SK-N-SH (cell line): ENCODE results near the gene GDA. TPM values are rescaled to one million over a fixed set of nuclear protein-coding genes. Genes with fewer than 3 reads are reported as not detected.

Experiments used
- CTCF ChIA-PET: fragments of 300-600, 350-600 bp; formaldehyde crosslinking; extraction: SDS; loops from one replicate; lab custom pipeline; 2021; lab: Yijun Ruan, JAX
- POLR2A ChIA-PET: fragments of 350-600 bp; sonication (Branson Sonifier 250); formaldehyde crosslinking; extraction: SDS; loops from one replicate; lab custom pipeline; 2020; ENCODE audit warnings: antibody characterized with exemption, inconsistent platforms; lab: Yijun Ruan, JAX
- DNase-seq: peaks from one replicate; pipeline ENCODE4 v3.0.0; 2012
- H2AFZ ChIP-seq: fragments of 200-600 bp; sonication (generic); 2 replicates; pipeline ENCODE4 v1.8.1; 2016; ENCODE audit warnings: antibody characterized with exemption, mild to moderate bottlenecking, low read depth
- H3F3A ChIP-seq: fragments of 200-600 bp; sonication (generic); replicated peaks from 2 replicates; pipeline ENCODE3; 2016; ENCODE audit warnings: antibody characterized with exemption, mild to moderate bottlenecking; ENCODE audit not compliant: insufficient read depth
- H3K27ac ChIP-seq, 2 experiments: fragments of 200-500 bp in 1 of 2; fragments of 200-600 bp in 1 of 2; sonication (Bioruptor generic) in 1 of 2; sonication (generic), shearing (Covaris generic) in 1 of 2; 2 replicates each; pipeline versions ENCODE4 v1.5.1 to v1.6.1; 2014 to 2016; ENCODE audit warnings: low read depth in 2 of 2, inconsistent platforms in 1 of 2, low read length in 1 of 2, mild to moderate bottlenecking in 1 of 2, mixed read lengths in 1 of 2
- H3K27me3 ChIP-seq: fragments of 200-600 bp; sonication (generic), shearing (Covaris generic); 2 replicates; pipeline ENCODE4 v1.6.1; 2016; ENCODE audit warnings: mixed run types; ENCODE audit not compliant: insufficient read depth
- H3K36me3 ChIP-seq, 2 experiments: fragments of 200-500 bp in 1 of 2; fragments of 200-600 bp in 1 of 2; sonication (Bioruptor generic) in 1 of 2; sonication (generic) in 1 of 2; replicated peaks in 1 of 2; 2 replicates each; pipeline versions ENCODE3 to v1.5.1; 2014 to 2016; ENCODE audit warnings: low read length in 1 of 2, mild to moderate bottlenecking in 1 of 2; ENCODE audit not compliant: insufficient read depth in 2 of 2, control insufficient read depth in 1 of 2
- H3K4me1 ChIP-seq, 2 experiments: fragments of 200-500 bp in 1 of 2; fragments of 200-600 bp in 1 of 2; sonication (Bioruptor generic) in 1 of 2; sonication (generic), shearing (Covaris generic) in 1 of 2; 2 replicates each; pipeline versions ENCODE4 v1.5.1 to v1.6.1; 2014 to 2016; ENCODE audit warnings: low read depth in 1 of 2, low read length in 1 of 2, mixed run types in 1 of 2; ENCODE audit not compliant: insufficient read depth in 2 of 2, control insufficient read depth in 1 of 2
- H3K4me2 ChIP-seq: fragments of 200-600 bp; sonication (generic), shearing (Covaris generic); 2 replicates; pipeline ENCODE4 v1.6.1; 2017; ENCODE audit warnings: mixed run types
- H3K4me3 ChIP-seq, 2 experiments: fragments of 200-500 bp in 1 of 2; fragments of 200-600 bp in 1 of 2; sonication (Bioruptor generic) in 1 of 2; sonication (generic), shearing (Covaris generic) in 1 of 2; 2 replicates each; pipeline versions ENCODE4 v1.5.1 to v1.8.1; 2014 to 2016; ENCODE audit warnings: low read depth in 2 of 2, inconsistent platforms in 1 of 2, low read length in 1 of 2, mild to moderate bottlenecking in 1 of 2, mixed read lengths in 1 of 2, moderate library complexity in 1 of 2
- H3K79me2 ChIP-seq: fragments of 200-600 bp; sonication (generic); 2 replicates; pipeline ENCODE4 v1.8.1; 2017; ENCODE audit warnings: mild to moderate bottlenecking; ENCODE audit not compliant: insufficient read depth
- H3K9ac ChIP-seq: fragments of 200-600 bp; sonication (generic); 2 replicates; pipeline ENCODE4 v1.6.1; 2017; ENCODE audit warnings: mixed run types
- H3K9me2 ChIP-seq: fragments of 200-600 bp; sonication (generic); 2 replicates; pipeline ENCODE4 v1.6.1; 2017; ENCODE audit warnings: mixed run types
- H3K9me3 ChIP-seq: fragments of 200-600 bp; sonication (generic); 2 replicates; pipeline ENCODE4 v1.6.1; 2017; ENCODE audit warnings: mixed run types, mild to moderate bottlenecking, moderate library complexity
- H4K20me1 ChIP-seq: fragments of 200-600 bp; sonication (generic); 2 replicates; pipeline ENCODE4 v1.6.1; 2017; ENCODE audit warnings: mild to moderate bottlenecking, mixed run types; ENCODE audit not compliant: insufficient read depth
- ELF1 ChIP-seq: IDR thresholded peaks from 2 replicates; pipeline ENCODE4 v1.4.0; 2012
- FOSL2 ChIP-seq: IDR thresholded peaks from 2 replicates; pipeline ENCODE4 v1.4.0; 2012; ENCODE audit warnings: low read depth, mild to moderate bottlenecking, moderate library complexity, borderline replicate concordance
- FOXJ3 ChIP-seq: sonication (generic); formaldehyde crosslinking; IDR thresholded peaks from 2 replicates; pipeline ENCODE4 v1.5.1; 2020; ENCODE audit warnings: mild to moderate bottlenecking, missing genetic modification reagents
- FOXM1 ChIP-seq: IDR thresholded peaks from 2 replicates; pipeline ENCODE4 v1.4.0; 2012; ENCODE audit warnings: low read depth, mild to moderate bottlenecking
- GABPA ChIP-seq: IDR thresholded peaks from 2 replicates; pipeline ENCODE4 v1.4.0; 2012; ENCODE audit warnings: low read depth, mild to moderate bottlenecking
- MXI1 ChIP-seq: IDR thresholded peaks from 2 replicates; pipeline ENCODE4 v1.6.1; 2012; ENCODE audit warnings: mild to moderate bottlenecking, low read depth, low read length, improper control_type of control experiment
- NFIC ChIP-seq: IDR thresholded peaks from 2 replicates; pipeline ENCODE4 v1.4.0; 2012; ENCODE audit warnings: borderline replicate concordance
- NRF1 ChIP-seq: IDR thresholded peaks from 2 replicates; pipeline ENCODE4 v1.6.1; 2012; ENCODE audit warnings: low read depth, mild to moderate bottlenecking, low read length
- PBX3 ChIP-seq: IDR thresholded peaks from 2 replicates; pipeline ENCODE4; 2012
- REST ChIP-seq: IDR thresholded peaks from 2 replicates; pipeline ENCODE4 v1.6.1; 2012; ENCODE audit warnings: mild to moderate bottlenecking, low read depth, low read length, moderate library complexity
- RXRA ChIP-seq: IDR thresholded peaks from 2 replicates; pipeline ENCODE4 v1.4.0; 2012; ENCODE audit warnings: low read depth, mild to moderate bottlenecking, borderline replicate concordance
- SMC3 ChIP-seq: IDR thresholded peaks from 2 replicates; pipeline ENCODE4 v1.6.1; 2012; ENCODE audit warnings: low read depth, low read length, improper control_type of control experiment
- TAF1 ChIP-seq: IDR thresholded peaks from 2 replicates; pipeline ENCODE4 v1.6.1; 2012; ENCODE audit warnings: low read depth, mild to moderate bottlenecking, low read length, moderate library complexity, borderline replicate concordance
- WGBS: methylation state at CpG from one replicate; pipeline ENCODE4 v1.1.6; 2017; ENCODE audit warnings: low lambda C conversion rate; 5-methylcytosine and 5-hydroxymethylcytosine counted together
- polyA plus RNA-seq, 3 experiments: library from polyadenylated mRNA; depleted of rRNA; stranded (reverse); fragments of >200 nt; gene quantifications; 2 replicates each; pipeline ENCODE4 v1.2.3, GENCODE V29; 2012
- TF ChIP-seq, protein P1 (sequence below): IDR thresholded peaks from 2 replicates; pipeline ENCODE4 v1.4.0; 2012; ENCODE audit warnings: low read depth, borderline replicate concordance
- TF ChIP-seq, protein P2 (sequence below): IDR thresholded peaks from 2 replicates; pipeline ENCODE4 v1.4.0; 2012; ENCODE audit warnings: low read depth, borderline replicate concordance
- TF ChIP-seq, protein P3 (sequence below): fragments of 200-600 bp; sonication (generic); IDR thresholded peaks from 2 replicates; pipeline ENCODE4 v1.6.1; 2017; ENCODE audit warnings: antibody characterized with exemption, mild to moderate bottlenecking, moderate library complexity

The GDA gene
- polyA plus RNA-seq, 1 of the 3 experiments (the other 2 are of a cell fraction) = not detected

GRCh38 chr9:72213906-72214305, 64.7 kb downstream of the GDA start:
- Histone ChIP-seq H3F3A (no peaks in the 10 kb centered on the region), H3K4me2 (no peak overlapping the region), H3K9me2 (no peaks in the 10 kb centered on the region), H3K4me1 (no peaks in the 10 kb centered on the region), H3K27me3 (peaks cover 6% of the 10 kb centered on the region), H3K4me3 (no peak overlapping the region), H2AFZ (no peak overlapping the region), H3K36me3 (no peaks in the 10 kb centered on the region), H3K9ac (no peak overlapping the region), H3K9me3 (no peaks in the 10 kb centered on the region), H4K20me1 (no peaks in the 10 kb centered on the region), H3K79me2 (no peaks in the 10 kb centered on the region), H3K27ac (no peak overlapping the region)
- WGBS = 5% methylated on average over 4 of the region's 4 CpGs
- no peak for DNase-seq
- ChIA-PET POLR2A (no interaction called here), CTCF (no interaction called here)
- TF ChIP-seq FOXJ3 (CRISPR knock-in tag) (no peak), NFIC (no peak), PBX3 (no peak), FOSL2 (no peak), ELF1 (no peak), GABPA (no peak), NRF1 (no peak)
- TF ChIP-seq, protein P1, sequence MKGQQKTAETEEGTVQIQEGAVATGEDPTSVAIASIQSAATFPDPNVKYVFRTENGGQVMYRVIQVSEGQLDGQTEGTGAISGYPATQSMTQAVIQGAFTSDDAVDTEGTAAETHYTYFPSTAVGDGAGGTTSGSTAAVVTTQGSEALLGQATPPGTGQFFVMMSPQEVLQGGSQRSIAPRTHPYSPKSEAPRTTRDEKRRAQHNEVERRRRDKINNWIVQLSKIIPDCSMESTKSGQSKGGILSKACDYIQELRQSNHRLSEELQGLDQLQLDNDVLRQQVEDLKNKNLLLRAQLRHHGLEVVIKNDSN = no peak

GRCh38 chr9:72217306-72217842, 68.1 kb downstream of the GDA start:
- Histone ChIP-seq H3K4me1 (no peaks in the 10 kb centered on the region), H2AFZ (no peak overlapping the region), H3K4me3 (no peak overlapping the region), H3K4me2 (no peak overlapping the region), H3K9me2 (no peaks in the 10 kb centered on the region), H3K9ac (no peak overlapping the region), H3K9me3 (no peaks in the 10 kb centered on the region), H3F3A (no peaks in the 10 kb centered on the region), H3K36me3 (no peaks in the 10 kb centered on the region), H4K20me1 (no peaks in the 10 kb centered on the region), H3K27me3 (peaks cover 6% of the 10 kb centered on the region), H3K79me2 (no peaks in the 10 kb centered on the region), H3K27ac (no peak overlapping the region)
- no peak for TF ChIP-seq MXI1
- TF ChIP-seq FOSL2 = no peak
- TF ChIP-seq RXRA = no peak
- TF ChIP-seq, protein P2, sequence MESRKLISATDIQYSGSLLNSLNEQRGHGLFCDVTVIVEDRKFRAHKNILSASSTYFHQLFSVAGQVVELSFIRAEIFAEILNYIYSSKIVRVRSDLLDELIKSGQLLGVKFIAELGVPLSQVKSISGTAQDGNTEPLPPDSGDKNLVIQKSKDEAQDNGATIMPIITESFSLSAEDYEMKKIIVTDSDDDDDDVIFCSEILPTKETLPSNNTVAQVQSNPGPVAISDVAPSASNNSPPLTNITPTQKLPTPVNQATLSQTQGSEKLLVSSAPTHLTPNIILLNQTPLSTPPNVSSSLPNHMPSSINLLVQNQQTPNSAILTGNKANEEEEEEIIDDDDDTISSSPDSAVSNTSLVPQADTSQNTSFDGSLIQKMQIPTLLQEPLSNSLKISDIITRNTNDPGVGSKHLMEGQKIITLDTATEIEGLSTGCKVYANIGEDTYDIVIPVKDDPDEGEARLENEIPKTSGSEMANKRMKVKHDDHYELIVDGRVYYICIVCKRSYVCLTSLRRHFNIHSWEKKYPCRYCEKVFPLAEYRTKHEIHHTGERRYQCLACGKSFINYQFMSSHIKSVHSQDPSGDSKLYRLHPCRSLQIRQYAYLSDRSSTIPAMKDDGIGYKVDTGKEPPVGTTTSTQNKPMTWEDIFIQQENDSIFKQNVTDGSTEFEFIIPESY = no peak
- TF ChIP-seq, protein P3, sequence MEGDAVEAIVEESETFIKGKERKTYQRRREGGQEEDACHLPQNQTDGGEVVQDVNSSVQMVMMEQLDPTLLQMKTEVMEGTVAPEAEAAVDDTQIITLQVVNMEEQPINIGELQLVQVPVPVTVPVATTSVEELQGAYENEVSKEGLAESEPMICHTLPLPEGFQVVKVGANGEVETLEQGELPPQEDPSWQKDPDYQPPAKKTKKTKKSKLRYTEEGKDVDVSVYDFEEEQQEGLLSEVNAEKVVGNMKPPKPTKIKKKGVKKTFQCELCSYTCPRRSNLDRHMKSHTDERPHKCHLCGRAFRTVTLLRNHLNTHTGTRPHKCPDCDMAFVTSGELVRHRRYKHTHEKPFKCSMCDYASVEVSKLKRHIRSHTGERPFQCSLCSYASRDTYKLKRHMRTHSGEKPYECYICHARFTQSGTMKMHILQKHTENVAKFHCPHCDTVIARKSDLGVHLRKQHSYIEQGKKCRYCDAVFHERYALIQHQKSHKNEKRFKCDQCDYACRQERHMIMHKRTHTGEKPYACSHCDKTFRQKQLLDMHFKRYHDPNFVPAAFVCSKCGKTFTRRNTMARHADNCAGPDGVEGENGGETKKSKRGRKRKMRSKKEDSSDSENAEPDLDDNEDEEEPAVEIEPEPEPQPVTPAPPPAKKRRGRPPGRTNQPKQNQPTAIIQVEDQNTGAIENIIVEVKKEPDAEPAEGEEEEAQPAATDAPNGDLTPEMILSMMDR = no peak
- no peak for TF ChIP-seq SMC3
- TF ChIP-seq TAF1 = no peak
- TF ChIP-seq REST = no peak
- no peak for TF ChIP-seq FOXM1
- no peak for DNase-seq
- POLR2A ChIA-PET = no interaction called here
- WGBS = 0% methylated on average over 3 of the region's 3 CpGs
- CTCF ChIA-PET = no interaction called here
